NK-92 (cell line): ENCODE results near the gene NRP2.

Source experiments
- DNase-seq: peaks from one replicate; lab custom pipeline; 2025; ENCODE audit not compliant: unreplicated experiment; lab: John Stamatoyannopoulos, UW

NRP2 gene

DNA sequence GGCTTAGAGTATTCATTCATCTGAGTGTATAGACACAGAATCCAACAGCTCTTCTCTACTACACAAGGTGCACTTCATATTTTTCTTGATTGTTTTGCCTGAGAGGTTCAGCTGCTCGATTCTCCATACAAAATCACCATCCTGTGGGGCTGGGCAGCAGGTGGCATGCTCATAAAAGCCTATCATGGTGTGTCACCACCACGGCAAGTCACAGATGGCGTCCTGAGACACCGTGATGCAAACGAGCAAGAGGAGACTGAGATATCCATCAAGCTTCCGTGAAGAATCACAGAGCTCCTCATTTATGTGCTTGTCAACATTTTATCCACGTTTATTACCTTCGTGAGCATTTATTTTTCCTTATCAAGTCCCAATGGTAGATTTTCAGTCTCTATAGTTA is 22.4 kb upstream of the NRP2 start:
- no peak for DNase-seq

DNA sequence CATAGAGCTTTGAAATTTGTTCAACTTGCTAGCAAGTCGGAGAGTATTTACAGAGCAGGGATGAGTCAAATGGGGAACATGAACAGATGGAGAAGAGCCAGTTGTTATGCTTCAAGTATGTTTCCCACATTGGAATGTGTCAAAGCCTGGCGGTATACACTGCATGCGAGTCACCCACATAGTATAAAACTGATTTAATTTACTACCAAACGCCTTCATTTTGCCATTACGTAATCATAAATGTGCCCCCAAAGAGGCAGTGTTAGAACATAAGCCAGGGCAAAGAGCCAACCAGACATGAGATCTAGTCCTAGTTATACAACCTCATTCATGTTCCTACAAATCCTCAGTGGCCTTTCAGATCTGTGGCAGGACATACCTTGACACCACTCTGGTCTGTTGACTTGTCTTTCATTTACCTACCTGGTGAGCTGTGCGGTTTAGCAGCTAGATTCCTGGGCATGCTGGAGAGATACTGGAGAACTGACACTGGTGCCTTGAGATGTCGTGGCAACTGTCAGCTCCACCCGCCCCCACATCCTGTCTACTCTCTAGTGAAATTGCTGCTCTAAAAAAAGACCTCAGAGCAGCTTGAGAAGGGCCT is 21.7 kb upstream of the NRP2 start:
- DNase-seq, result no peak

DNA sequence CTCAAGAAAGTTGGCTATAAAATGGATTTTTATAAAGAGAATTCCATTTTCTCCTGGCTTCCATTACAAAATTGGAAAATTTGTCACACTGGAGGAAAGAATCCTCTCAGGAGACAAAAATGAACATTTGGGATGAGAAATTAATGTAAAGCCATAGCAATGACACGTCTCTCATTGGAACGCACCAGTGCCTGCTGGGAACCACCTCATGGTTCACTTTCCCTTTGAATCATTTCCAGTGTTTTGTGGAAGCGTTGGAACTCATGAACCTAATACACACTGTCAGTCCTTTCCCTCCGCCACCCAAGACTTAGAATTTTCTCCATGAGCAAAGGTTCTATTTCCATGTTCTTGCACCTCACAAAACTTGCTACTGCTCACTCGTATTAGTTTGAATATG is 21.0 kb upstream of the NRP2 start:
- DNase-seq, result no peak

DNA sequence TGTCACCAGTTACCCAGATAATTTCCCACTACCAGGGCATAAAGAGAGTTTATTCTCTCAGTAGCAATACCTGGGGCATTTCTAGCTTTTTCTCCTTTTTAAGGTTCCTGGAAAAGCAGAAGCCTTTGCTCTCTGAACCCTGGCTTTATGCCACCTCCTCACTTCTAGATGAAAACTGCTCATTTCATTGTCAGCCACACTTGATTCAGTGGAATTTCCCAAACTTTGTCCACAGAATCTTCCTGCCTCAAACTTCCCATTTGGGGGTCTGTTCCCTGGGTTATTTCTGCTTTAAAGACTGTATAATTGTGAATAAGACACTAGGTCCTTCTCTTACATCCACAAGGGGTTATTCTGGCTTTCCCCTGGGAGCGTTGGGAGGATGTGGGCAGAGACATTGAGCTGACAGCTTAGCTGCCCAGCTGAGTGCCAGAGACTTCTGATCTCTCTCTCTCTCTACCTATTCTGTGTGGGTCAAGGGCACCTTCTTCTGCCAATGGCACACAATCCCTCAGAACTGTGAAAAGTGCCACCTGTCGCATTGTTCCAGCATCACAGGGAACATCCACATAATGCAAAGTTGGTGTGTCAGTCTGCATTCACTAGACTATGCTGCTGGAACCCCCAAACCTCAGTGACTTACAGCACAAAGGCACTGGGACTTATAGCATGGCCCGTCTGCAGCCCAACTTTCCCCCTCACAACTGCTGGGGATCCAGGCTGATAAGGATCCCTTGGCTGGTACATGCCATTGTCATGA is 19.9 kb upstream of the NRP2 start:
- DNase-seq, result no peak

DNA sequence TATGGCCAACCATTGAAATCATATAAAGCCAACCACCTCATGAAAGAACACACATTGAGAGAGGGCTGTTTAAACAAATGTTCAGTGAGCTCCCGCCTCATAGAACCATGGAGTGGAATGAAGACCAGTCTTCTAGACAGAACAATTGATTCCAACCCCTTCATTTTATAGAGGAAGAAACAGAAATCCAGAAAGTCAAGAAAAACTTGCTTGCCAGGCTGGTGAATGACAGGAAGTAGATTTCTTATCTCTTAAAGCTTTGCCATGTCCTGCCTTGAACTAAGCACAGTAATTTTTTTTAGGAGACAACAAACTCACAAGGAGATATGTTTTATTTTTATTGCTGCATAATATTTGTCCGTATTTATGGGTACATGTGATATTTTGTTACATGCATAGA is 16.5 kb upstream of the NRP2 start:
- no peak for DNase-seq

DNA sequence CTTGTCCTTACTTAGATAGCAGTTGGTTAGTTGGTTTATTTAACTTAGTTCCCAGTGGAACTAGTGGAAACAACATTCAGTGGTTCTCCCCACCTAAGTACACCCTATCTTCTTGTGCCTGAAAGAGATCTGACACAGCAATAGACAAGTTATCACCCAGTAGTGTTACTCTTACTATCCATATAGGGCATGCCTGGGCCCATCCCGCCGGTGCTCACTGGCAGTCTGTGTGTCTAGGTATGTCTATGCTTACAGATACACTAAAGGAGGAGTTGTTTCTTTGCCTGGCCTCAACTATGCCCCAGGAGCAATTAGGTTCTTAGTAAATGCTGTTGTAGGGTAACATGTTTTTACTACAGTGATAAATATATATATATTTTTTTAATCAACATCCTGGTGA is 12.0 kb upstream of the NRP2 start:
- DNase-seq, result no peak

DNA sequence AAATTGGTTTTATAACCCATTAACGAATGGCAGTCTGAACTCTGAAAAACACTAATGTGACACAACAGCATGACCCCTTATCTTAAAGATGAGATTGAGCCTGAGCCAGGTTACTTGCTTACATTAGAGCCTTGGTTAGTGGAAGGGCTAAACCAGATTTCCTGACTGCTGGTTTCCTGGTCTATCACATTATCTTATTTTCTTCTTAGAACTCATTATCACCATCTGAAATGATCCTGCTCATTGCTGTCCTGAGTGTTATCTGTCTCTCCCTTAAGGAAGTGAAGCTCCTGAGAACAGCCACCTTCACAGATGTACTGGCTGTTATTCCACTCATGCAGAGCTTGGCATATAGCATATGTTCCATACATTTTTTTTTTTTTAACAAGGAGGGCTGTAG is 9.0 kb upstream of the NRP2 start:
- DNase-seq, result no peak

DNA sequence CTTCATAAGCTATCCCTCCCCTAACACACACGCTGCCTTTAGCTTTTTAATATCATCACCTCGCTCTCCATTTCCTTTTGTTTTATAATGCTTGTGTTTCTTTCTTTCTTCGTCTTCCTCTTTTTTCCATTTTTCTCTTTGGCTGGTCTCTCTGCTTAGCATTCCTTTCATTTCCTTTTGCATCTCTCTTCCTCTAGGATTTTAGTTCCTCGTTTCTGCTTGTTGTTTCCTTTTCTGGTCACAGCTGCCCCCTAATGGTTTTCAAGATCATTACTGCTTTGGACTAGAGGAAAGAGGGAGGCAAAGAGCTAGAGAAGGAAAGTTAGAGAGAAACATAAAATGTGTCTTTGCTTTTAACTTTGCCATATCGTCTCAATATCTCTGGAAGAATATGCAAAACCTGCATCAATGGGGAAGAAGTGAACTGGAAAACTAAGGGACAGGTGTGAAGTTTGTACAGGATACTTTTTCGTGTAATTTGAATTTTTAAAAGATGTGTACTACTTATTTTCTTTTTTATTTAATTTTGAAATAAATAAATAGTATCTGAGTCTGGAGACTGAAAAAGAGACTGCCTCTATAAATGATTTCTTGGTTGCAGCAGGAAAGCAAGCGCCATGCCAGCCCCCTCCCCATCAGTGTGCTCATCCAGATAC is 6.3 kb upstream of the NRP2 start:
- DNase-seq, result no peak

DNA sequence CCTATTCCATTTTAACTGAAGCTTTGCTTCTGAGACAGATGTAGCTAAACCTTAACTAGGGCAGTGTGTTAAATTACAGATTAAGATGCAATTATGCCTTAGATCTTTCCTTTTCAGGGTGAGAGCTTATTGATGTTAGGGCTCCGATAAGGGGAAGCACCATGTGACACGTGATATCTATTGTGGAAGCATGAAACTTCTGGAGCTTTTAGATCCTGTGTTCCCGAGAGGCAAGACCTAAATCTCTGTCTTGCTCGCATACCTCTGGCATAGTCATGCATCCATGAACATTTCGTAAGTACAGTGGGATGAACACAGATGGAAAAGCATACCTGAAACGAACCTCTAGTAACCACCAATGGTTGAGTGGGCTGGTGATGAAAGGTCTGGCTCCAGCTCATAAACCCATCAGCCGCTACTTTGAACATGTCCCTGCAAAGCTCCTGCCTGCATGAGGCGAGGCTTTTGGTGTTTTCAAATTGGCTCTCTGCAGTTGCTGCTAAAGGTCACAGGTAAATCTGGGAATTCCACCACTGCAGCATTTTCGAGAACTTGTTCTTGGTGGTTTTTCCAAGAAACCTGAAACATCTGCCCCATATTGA is 3.7 kb upstream of the NRP2 start:
- no peak for DNase-seq

DNA sequence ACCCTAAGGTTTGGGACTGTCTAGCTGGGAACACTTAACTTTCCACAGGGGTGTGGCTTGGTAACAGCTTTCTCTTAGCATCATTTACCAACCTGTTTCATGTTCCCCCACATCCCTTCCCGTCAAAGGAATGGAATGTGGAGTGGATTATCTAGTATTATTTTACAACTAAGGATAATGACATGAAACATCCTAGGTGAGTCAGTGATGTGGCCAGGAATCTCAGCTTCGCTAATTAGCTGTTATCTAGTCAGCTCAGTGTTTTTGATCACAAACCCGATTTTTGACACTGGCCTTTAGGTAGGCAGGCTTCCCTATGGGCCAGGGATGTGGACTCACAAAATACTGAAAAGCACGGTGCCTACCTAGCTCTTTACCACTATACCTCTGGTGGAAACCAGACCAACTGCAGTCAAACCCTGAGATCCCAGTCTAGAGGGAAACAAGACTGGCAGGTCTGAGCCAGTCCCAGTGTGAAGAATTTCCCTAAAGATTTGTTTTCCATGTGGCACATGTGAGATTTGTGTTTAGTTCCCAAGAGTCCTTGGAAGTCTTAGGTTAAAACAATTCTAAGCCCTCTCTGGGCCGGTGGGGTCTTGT is 2.8 kb upstream of the NRP2 start:
- DNase-seq, result no peak

DNA sequence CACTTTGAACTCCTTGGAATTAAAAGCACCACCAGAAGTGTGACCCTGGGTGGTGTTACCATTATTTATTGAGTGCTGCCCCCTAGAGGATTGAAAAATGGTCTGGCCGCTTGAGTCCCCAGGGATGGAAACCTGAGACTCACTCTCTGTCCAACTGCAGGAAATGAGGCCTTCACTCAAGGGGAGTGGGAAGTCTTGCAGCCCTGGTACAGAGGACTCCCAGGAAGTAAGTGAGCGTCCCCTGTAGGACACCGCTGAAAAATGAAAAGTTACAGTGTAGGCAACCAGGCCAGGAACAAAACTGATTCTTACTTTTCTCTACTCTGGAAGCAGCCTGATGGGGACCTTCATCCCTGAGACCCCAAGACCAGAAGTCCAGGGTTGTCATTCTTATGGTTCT is 2.2 kb upstream of the NRP2 start:
- no peak for DNase-seq

DNA sequence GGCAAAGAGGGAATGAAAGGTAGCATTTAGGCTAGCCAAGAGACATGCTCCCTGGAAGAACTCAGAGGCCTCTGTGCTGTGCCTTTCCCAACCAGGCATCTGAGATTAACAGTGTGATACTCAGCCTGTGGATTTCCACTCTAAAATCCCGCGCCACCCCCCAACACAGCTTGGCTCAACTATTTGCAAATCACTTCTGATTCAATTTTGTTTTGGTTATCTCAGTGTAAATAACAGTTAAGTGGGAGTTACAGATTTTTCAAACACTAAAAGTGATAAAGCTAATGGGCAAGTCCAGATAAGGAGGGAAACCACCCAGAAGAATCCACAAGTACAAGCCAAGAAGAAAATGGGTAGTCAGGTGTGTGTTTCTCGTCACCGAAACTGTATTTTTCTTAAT is 1.4 kb upstream of the NRP2 start:
- DNase-seq, result no peak

DNA sequence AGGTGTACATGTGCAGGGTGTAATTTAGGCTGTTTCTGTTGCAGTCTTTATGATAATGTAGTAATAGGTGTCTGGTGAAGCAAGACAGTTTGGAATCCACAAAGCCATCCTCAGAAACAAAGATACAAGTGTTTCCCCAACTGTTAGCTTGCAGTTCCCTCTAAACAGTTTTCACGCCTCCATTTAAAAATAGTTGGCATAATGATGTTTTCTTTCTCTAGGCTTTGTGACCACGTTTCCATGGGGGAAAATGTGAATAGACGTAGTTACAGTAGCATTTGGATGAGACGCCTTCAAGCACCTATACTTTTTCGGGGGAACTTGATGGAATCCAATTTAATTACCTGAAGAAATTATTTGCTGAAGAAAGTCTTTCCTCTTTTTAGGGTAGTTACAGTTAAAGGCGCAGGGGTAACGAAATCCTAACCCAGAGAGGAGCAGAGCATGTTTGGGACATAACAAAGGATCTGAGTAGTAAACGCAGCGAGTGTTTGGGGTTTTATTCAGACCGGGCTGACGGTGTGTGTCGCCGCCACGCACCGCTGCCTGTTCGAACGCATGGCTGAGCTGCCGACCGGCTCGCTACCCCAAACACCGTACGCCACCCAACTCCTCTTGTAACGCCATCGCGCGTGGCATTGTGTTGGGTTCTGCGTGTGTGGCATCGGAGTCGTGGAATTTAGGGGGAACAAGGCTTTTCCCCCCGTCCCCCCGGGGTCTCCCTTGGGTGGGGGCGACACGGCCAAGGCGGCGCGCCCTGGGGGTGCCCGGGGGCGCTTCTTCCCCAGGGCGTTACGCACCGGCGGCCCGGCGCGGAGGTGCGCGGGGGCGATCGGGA is 681 bp upstream of the NRP2 start:
- no peak for DNase-seq

DNA sequence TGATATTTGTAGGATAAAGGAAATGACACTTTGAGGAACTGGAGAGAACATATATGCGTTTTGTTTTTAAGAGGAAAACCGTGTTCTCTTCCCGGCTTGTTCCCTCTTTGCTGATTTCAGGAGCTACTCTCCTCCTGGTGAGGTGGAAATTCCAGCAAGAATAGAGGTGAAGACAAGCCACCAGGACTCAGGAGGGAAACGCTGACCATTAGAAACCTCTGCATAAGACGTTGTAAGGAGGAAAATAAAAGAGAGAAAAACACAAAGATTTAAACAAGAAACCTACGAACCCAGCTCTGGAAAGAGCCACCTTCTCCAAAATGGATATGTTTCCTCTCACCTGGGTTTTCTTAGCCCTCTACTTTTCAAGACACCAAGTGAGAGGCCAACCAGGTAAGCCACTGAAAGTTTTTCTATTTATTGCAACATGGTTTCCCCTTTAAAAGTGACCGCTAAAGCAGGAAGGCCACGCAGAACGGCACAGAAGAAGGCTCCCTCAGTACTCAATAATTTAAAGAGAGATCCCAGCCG is 735 bp downstream of the NRP2 start:
- no peak for DNase-seq

DNA sequence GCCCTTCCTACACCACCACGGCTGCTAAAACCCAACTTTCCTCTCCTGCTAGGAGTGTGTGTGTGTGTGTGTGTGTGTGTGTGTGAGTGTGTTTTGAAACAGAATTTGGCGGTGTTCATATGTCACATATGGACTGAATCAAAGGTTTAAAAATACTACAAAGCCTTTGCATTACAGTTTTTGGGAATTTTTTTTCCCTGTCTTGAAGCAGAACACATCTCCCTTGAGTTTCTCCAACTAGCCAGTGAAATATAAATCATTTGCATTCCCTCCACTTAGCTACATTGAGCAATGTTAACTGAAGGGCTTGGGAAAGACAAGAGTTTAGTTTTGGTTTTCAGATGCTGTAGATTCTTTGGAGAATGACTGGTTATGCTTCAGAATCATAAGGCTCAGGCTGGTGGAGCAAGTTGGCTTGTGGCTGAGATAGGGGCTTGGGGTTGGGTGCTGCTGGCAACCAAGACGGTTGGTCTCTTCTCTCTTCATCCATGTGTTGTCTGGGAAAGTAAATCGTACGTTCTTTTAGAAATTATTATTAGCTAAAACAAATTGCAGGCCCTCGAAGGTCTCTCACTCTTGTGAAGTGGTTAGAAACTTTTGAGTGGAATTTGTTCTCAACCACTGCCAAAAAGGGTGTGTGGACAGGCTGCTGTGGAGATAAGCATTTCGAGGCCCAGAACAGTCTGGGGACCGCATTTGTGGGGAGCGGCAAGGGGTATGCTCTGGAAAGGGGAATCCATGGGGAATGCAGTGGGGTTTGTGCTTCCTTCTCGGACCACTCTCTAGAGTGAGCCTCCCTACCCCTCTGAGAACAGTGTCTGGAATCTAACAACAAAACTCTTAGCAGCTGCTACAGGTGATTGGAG is 1.4 kb downstream of the NRP2 start:
- DNase-seq, result no peak

DNA sequence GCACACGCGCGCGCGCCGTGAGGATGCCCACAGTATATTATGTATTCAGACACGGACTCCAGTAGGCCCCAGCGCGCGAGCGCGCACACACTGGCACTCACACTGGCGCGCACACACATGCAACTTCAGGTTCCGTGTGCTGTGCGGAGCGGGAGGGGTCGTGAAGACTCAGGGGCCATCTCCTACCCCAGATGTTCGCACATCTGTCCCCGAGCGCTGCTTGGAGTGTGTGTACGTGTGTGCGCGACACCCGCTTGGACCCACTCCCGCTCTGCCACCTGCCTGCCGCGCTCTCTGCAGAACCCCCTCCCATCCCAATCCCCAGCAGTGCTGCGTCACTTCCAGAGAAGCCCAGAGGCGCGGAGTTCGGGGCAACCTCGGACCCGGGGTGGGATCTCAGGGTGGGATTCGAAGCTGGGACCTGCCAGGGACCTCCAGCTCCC is 2.6 kb downstream of the NRP2 start:
- no peak for DNase-seq

DNA sequence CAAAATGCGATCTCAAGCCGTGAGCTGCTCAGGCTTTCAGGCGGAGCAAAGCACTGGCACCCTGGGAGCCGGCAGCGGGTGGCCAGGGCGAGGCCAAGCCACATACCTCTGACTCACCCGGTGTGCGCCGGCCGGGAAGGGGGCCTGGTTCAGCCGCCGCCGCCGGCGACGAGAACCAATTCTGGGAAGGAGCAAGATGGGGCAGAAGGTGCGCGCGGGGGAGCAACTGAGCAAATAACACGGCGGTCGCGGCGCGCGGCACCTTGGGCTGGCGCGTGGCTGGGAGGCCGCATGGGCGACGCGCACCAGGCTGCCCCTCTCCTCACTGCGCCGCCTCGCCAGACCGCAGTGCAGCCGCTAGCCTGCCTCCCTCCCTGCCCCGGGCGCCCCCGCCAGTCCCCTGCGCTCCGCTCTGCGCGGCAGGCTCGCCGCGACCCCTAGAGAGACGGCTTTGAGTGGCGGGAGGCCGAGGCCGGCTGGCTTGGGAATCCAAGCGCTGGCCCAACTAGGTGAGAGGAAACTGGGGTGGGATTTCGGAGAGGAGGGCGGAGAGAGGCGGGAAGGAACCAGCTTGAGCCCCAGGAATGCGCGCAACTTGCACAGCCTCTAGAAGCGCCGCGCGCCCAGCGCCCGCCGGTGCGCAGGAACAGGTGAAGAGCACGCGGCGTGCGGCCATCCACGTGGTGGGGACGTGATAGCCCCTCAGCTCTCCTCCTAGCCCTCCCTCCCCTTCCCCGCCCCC is 3.2 kb downstream of the NRP2 start:
- no peak for DNase-seq

DNA sequence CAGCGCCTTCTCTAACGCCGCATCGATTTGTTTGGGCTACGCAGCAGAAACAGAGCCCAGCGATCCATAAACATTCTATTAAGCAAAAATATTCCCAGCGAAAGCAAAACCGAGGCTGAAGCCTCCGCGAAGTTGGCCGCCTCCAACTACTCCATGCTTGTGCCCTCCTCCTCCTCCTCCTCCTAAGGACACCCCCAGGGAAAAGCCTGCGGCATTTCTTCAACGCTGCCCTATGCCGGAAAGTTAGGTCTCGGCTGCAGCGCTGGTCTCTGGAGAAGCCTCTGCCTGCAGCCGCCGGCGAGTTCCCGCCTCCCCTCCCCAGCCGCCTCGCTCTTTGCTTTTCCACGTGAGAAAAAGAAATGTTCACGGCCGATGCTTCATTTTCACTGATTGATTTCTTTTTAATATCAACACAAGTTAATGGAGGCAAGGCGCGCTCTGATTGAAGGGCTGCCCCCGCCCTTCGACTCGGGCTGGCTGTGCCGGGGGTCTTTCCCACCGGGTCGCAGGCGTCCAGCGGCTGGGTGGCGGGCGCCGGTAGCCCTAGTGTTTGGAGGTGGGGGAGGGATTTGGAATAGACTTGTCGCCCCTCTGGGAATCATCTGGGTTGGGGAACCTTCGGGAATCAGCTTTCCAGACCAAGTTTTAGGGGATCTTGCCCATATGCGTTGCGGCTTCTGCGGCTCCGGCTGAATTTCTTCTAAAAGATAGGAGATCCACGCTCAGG is 3.9 kb downstream of the NRP2 start:
- no peak for DNase-seq
